ENCODE results near the gene ST3GAL2.
A peak's percentile ranks its signal among the peaks of the same experiment; 100 is the strongest.

Gene ST3GAL2

DNA sequence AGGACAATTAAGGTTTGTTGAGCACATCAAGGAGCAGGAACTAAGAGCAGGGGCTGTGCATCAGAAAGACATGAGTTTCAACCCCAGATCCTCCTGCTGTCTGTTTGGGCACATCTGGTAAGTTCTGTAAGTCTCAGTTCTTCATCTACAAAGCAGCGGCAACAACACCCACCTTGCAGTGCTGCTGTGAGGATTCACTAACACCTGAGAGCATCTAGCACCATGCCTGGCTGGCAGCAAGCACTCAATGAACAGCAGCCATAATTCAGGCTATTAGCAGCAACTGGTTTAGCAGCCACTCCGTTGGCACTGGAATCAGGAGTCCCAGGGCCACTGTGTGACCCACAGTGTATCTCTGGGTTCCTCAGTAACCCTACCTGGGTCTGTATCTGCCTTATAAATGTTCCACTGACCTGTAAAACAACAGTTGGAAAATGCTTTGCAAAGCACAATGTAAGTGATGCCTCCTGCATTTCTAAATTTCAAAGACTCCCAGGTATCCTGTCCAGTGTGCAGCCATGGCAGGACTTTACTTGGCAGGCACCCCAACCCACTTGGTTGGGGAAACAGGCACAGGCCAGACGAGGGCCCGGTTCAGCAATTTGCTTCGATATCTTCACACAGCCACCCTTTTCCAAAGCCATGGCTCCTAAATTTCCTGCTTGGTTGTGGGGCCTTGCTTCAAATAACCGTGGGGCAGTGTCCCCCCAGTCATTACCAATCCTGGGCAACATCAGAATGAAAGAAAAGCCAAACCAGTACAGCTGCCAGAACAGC is 4.2 kb downstream of the ST3GAL2 start:
- H3K9ac ChIP-seq (ENCODE audit: insufficient read length), result no peak overlapping the region

DNA sequence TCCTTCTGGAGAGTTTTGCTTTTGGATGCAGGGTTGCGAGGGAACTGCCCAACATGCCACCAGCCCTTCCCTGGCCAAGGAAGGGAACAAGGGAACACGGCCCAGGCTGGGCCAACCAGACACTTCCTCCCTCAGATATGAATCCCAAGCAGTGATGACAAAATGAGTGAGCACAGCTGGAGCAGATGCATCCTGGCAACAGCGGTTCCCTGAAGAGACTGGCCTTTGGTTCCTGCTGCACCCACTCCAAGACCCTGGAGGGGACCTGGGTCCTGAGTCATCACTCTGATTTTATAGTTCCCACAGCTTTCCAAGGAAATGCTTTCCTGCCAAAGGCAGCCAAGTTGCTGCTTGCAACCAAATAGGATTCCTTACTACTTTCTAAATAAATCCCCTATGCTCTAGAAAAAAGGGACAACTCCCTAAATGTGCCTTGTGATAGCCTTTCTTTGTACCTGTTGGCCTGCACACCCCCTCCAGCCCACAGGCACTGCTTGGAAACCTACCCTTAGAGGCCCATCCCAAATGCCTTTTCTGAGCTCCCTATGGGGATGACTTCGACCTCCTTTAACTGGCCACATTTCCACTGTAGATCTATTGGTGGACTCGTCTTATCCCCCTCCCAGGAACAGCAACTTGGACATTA is 5.3 kb downstream of the ST3GAL2 start:
- TF ChIP-seq POLR2AphosphoS5 (IDR thresholded peaks at IDR 0.05; ENCODE audit: borderline replicate concordance, low read depth, low read length), result no peak
- H3K9ac ChIP-seq (ENCODE audit: insufficient read length), result no peak overlapping the region
- H3K27ac ChIP-seq, result no peak overlapping the region
- no peak overlapping the region for H3K4me3 ChIP-seq
- H3K36me3 ChIP-seq (ENCODE audit: insufficient read depth, low read length), result no peaks in the 10 kb centered on the region
- no peak for DNase-seq (ENCODE audit: low read depth, low spot score)
- no peaks in the 10 kb centered on the region for H3K9me3 ChIP-seq (ENCODE audit: low read depth, low read length)

More for the DNA sequence above, 4.2 kb downstream of the ST3GAL2 start:
- DNase-seq (ENCODE audit: low read depth, low spot score), result no peak
- TF ChIP-seq FOXP2 (optimal IDR thresholded peaks at IDR 0.05; ENCODE audit: control extremely low read depth, extremely low read length, insufficient read depth) (no peak), EZH2 (IDR thresholded peaks at IDR 0.05) (no peak), POLR2AphosphoS5 (IDR thresholded peaks at IDR 0.05; ENCODE audit: borderline replicate concordance, low read depth, low read length) (no peak)
- Histone ChIP-seq H3K27ac (no peak overlapping the region), H3K36me3 (ENCODE audit: insufficient read depth, low read length) (no peaks in the 10 kb centered on the region), H3K9me3 (ENCODE audit: low read depth, low read length) (no peaks in the 10 kb centered on the region), H3K4me3 (no peak overlapping the region)

DNA sequence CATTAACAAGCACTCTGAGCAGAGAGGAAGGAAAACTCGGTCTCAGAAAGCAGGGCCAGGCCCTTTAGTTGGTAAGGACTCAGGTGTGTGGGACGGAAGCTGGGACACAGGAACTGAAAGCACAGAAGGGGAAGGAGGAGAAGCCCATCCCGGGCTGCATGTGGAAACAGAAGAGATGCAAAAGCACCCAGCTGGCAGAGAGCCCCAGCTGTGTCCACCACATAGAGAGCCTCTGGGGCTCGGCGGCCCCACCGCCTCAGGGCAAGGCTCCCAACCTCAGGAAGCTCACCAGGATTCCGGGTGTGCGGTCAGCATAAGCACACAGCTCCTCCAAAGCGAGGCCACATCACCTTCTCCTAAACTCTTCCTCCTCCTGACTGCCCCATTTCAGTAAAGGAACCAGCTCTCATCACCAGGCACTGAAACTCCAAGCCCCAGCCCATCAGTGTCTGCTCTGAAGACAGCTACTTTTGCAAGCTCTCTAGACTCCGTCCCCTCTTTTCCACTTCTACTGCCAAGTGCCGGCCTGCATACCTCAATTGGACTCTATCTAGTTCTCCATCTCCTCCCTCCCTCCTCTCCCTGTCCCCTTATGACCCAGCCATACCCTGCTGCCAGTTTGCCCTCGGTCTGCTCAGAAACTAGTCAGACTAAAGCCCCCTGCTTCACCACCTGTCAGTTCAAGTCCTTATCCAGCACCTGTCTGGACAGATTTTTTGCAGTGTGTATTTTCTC is 6.0 kb downstream of the ST3GAL2 start:
- Histone ChIP-seq H3K9ac (ENCODE audit: insufficient read length) (no peak overlapping the region), H3K9me3 (ENCODE audit: low read depth, low read length) (no peaks in the 10 kb centered on the region), H3K4me3 (no peak overlapping the region), H3K36me3 (ENCODE audit: insufficient read depth, low read length) (no peaks in the 10 kb centered on the region), H3K27ac (no peak overlapping the region)
- no peak for TF ChIP-seq EZH2 (IDR thresholded peaks at IDR 0.05)
- no peak for TF ChIP-seq POLR2AphosphoS5 (IDR thresholded peaks at IDR 0.05; ENCODE audit: borderline replicate concordance, low read depth, low read length)
- no peak for TF ChIP-seq FOXP2 (optimal IDR thresholded peaks at IDR 0.05; ENCODE audit: control extremely low read depth, extremely low read length, insufficient read depth)
- no peak for DNase-seq (ENCODE audit: low read depth, low spot score)

DNA sequence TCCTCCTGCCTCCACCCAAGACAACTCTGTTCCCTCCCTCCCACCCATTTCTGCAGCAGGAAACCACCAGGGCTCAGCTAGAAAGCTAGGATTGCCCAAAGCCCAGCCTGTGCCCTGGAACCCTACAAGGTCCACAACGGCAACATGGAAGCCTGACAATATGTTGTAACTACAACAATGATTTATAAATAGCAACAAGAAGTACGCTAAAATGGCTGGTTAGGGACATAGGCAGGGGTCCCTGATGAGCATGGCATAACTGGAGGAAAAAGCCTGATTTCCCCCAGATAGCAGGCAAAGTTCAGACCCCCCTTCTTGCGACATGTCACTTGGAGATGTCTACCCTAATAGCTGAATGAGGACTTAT is 6.6 kb downstream of the ST3GAL2 start:
- TF ChIP-seq FOXP2 (optimal IDR thresholded peaks at IDR 0.05; ENCODE audit: control extremely low read depth, extremely low read length, insufficient read depth), result no peak
- Histone ChIP-seq H3K27ac (no peak overlapping the region), H3K4me3 (no peak overlapping the region), H3K36me3 (ENCODE audit: insufficient read depth, low read length) (no peaks in the 10 kb centered on the region), H3K9ac (ENCODE audit: insufficient read length) (no peak overlapping the region), H3K9me3 (ENCODE audit: low read depth, low read length) (no peaks in the 10 kb centered on the region)
- no peak for DNase-seq (ENCODE audit: low read depth, low spot score)

DNA sequence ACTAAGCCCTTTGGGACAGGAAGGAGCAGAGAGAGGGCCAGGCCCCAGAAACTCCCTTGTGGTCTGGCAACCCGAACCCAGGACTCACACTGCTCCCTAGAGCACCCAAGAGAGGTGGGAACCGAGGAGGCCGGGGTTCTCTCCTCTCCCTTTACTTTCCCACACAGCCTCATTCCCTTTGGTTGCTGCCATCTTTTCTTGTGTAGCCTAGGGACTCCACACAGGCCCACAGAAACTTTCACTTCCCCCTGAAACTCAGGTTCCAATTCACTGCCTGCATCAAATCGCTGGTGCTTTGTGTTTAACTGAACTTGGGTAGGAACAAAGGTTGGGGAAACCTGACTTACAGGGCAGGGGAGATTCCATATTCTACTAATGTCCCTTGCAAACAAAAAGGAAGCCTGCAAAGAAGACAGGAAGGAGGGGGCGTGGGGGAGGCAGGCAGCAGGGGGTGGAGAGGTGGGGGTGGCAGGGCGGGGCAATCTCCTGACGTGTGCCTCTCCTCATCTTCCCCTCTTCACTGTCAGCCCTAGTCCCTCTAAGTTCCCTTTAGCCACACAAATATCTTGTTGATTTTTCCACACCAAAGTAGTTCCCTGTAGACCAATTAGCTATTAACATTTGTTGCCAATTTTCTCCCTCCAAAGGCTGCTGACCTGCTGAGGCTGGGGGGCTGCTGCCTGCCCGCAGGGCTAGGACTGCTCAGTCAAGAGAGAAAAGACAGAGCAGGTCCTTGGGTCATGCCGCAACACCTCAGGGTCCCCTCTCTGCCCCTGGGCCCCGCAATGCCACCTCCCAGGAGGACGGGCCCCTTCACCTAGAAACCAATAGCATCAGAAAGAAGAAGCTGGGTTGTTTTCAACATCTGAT is 8.0 kb downstream of the ST3GAL2 start:
- 0 out of 2 replicates have a peak overlapping the region, but pooled peaks have one; percentile 31 for H3K27ac ChIP-seq
- no peak overlapping the region for H3K4me3 ChIP-seq
- H3K9me3 ChIP-seq (ENCODE audit: low read depth, low read length), result no peaks in the 10 kb centered on the region
- no peak overlapping the region for H3K9ac ChIP-seq (ENCODE audit: insufficient read length)
- no peaks in the 10 kb centered on the region for H3K36me3 ChIP-seq (ENCODE audit: insufficient read depth, low read length)
- DNase-seq (ENCODE audit: low read depth, low spot score), result no peak
- TF ChIP-seq EZH2 (IDR thresholded peaks at IDR 0.05), result no peak
- TF ChIP-seq POLR2AphosphoS5 (IDR thresholded peaks at IDR 0.05; ENCODE audit: borderline replicate concordance, low read depth, low read length), result no peak
- no peak for TF ChIP-seq FOXP2 (optimal IDR thresholded peaks at IDR 0.05; ENCODE audit: control extremely low read depth, extremely low read length, insufficient read depth)

DNA sequence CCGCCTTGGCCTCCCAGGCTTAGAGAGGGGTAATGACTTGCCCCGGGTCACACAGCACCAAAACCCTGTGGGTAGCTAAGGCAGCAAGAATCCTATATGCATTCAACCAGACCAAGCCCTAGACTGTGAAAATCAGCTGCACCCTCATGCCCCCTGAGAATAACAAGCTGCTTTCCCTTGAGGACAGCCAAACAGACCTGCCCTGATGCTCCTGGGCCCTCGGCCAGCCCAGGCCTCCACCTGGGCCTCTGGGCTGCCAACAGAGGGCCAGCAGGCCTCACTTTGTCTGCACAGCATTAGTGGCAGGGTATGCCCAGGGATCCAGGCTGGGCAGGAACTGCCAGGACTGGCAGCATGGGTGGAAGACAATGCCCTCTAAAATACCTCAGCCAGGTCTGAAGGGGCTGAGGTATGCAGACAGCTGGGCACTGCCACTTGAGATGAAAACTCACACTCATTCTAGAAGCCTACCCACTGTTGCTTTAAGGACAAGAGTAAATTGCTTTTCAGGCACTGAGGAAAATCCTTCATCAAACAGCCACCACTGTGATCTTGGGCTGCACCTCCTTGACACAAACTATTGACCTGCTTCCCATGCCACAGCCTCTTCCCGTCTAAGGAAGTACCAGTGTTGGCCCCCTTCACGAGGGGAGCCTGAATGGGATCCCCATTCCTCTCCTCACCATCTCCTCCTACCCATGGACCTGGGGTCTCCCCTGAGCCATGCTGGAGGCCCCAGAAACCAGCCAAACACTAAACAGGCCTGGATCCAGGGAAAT is 8.8 kb downstream of the ST3GAL2 start:
- H3K36me3 ChIP-seq (ENCODE audit: insufficient read depth, low read length), result no peaks in the 10 kb centered on the region
- no peak overlapping the region for H3K4me3 ChIP-seq
- H3K27ac ChIP-seq, result 0 out of 2 replicates have a peak overlapping the region, but pooled peaks have one; percentile 31
- no peak overlapping the region for H3K9ac ChIP-seq (ENCODE audit: insufficient read length)
- H3K9me3 ChIP-seq (ENCODE audit: low read depth, low read length), result no peaks in the 10 kb centered on the region
- DNase-seq (ENCODE audit: low read depth, low spot score), result no peak
- no peak for TF ChIP-seq FOXP2 (optimal IDR thresholded peaks at IDR 0.05; ENCODE audit: control extremely low read depth, extremely low read length, insufficient read depth)
- no peak for TF ChIP-seq EZH2 (IDR thresholded peaks at IDR 0.05)
- no peak for TF ChIP-seq POLR2AphosphoS5 (IDR thresholded peaks at IDR 0.05; ENCODE audit: borderline replicate concordance, low read depth, low read length)

DNA sequence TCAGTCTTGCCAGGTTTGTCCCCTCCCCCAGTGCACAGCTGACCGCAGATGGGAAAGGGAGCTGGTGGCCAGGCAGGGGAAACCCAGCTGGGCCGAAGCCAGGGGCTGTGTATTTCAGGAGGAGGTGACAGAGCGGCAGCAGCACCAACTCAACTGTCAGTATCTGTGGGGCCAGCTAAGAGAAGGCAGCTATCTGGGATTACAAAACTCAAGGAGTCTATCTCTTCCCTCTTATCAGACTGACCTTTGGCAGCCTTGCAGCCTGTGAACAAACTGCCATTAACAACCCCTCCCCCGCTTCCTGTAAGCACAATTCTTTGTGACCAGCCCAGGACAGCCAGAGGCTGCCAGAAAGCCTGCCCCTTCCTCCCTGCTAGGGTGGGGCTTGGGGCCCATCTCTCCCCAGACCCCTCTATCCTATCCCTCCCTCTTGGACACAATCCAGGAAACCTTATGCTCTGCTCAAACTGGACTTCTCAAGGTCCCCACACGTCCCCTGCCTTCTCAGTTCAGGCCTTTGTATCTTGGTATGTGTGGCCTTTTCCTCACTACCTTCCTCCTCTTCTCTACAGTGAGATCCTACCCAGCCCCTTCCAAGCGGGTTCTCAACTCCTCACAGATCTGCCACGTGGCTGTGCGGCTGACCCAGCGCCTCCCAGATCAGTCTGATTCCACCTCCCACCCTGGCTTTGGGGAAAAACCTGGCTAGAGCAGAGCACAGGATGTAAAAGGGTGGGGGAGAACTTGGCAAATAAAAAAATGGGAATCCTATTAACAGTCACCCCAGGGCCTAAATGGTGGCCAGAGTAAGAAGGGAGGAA is 10.5 kb downstream of the ST3GAL2 start:
- Histone ChIP-seq H3K27ac (no peak overlapping the region), H3K4me3 (no peak overlapping the region), H3K9ac (ENCODE audit: insufficient read length) (no peak overlapping the region), H3K36me3 (ENCODE audit: insufficient read depth, low read length) (no peaks in the 10 kb centered on the region), H3K9me3 (ENCODE audit: low read depth, low read length) (no peaks in the 10 kb centered on the region)
- no peak for DNase-seq (ENCODE audit: low read depth, low spot score)
- no peak for TF ChIP-seq EZH2 (IDR thresholded peaks at IDR 0.05)
- TF ChIP-seq POLR2AphosphoS5 (IDR thresholded peaks at IDR 0.05; ENCODE audit: borderline replicate concordance, low read depth, low read length), result no peak
- TF ChIP-seq FOXP2 (optimal IDR thresholded peaks at IDR 0.05; ENCODE audit: control extremely low read depth, extremely low read length, insufficient read depth), result no peak

All from SK-N-MC (cell line).